HPDE6-E6E7 (cell line): ENCODE measurements around the gene RERE.
A peak's percentile ranks its signal among the peaks of the same experiment; 100 is the strongest.

ENCODE experiments used
- DNase-seq: peaks from one replicate; pipeline ENCODE4 v3.0.0; 2011; ENCODE audit warnings: missing footprints; ENCODE audit errors: extremely low spot score

Gene RERE

DNA sequence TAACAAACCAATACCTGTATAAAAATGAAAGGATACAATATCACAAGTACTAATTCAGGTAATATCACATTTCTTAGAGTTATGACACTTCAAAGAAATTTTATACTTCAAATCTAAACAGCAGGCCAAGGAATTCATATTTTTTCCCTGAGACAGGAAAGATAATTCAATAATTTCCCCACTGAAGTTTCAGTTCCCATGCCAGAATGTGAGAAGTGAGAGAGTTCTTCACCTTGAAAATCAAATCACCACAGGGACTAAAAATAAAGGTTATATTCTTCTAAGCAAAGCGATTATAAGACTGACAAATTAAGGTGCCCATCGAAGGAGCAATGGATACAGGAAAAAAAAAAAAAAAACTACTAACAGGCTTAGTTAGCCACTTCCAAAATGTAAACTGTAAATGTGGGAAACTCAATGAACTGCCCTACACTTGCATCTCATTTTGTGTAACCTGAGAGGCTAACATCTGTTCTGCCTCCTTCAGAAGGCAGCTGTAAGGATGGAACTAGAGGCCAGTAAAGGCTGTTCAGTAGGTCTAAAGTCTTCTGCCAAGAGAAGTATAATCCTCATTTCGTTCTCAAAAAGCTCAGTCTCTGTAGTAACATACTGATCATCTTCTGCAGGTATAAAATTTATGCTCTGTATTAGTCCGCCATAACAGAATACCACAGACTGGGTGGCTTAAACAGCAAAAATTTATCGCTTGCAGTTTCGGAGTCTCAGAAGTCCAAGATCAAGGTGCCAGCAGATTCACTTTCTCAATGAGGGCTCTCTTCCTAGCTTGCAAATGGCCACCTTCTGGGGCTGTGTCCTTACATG, 127.8 kb downstream of the RERE start:
- no peak for DNase-seq

DNA sequence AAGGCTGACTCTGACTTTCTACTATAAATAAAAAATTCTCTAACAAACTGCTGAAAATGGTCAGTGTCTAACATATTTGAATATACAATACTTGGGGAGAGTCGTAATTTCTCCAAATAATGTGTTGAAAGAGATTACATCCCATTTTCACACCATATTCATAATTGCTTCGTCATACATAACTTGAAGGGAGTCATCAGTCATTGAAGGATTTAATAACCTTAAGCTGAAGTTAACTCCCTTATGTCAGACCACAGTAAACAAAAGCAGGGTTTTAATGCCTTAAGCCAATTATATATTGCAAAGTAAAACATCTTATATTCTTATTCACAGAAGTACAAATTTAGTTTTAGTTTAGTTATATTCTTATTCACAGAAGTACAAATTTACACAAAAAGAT, 129.9 kb downstream of the RERE start:
- DNase-seq, result no peak

DNA sequence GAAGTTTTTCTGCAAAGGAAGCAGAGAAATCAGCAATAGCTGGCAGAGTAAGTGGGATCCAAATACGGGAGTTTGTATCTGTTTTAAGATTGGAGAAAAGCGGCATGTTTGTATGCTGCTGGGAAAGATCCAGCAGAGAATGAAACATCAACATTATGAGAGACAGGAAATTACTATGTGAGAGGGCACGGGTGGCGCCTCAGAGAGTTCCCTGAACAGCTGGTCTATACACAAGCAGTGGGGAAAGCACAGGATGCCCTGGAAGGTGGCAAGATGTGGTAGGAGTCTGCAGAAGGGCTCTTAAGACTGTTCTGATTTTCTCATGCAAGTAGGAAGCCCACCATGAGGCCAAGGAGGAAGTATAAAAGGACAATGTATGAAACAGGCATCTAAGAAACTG, 130.4 kb downstream of the RERE start:
- no peak for DNase-seq

DNA sequence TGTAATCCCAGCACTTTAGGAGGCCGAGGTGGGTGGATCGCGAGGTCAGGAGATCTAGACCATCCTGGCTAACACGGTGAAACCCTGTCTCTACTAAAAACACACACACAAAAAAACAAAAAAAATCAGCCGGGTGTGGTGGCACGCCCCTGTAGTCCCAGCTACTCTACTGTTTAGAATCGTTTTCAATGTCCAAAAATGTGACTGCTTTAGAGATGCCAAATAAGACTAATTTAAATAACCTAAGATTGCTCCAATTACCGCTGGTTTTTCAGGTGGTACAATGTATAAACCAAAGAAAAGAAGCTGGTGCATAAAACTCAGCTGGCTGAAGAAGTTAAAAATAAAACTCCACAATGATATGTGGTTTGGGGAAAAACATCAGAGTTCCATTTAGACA, 132.0 kb downstream of the RERE start:
- no peak for DNase-seq

DNA sequence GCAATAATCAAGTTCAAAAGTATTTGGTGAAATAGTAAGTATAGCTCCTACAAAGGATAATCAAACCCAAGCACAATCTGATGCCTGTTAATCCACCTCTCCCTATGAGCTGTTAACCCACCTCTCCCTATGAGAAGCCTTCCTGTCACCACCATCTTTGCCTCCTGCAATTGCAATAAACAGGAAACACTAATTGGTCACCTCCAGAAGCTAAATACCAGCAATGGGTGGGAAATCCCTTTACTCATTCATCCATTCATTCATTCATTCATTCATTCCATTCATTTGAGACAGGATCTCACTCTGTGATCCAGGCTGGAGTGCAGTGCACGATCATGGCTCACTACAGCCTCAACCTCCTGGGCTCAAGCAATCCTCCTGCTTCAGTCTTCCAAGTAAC, 132.8 kb downstream of the RERE start:
- DNase-seq, result no peak

DNA sequence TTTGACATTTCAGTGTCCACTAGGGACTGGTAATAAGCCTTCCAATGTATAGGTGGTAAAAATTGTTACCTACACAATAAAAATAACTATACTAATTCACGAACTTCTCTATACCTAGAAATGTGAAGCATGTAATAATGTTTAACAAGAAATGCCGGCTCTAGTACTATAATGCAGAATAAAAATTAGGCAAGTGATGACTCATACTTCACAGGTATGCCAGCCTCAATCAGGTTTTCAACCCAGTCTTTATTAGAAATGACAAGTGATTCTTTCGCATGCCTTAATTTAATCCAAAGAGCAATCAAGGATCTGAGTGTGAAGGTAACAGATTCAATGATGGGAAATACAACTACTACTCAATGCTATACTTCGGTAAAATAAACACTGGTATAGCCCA, 134.9 kb downstream of the RERE start:
- DNase-seq, result no peak

DNA sequence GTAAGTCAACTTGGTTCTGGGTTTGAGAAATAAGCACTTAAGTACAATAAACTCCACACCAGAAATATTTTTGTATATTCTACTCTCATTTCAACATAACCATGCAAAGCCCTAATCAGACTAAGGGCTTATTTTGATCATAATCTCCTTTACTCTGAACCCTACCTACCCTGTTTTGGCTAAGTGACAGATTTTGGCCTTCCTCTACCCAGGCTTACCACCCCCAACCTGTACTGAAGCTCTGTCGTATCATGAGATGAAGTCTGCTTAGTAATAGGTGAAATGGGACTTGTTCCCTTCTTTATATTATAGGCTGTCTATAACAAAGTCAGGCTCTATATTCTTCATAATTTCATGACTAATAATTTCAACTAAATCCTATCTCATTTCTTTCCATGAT, 135.5 kb downstream of the RERE start:
- no peak for DNase-seq

DNA sequence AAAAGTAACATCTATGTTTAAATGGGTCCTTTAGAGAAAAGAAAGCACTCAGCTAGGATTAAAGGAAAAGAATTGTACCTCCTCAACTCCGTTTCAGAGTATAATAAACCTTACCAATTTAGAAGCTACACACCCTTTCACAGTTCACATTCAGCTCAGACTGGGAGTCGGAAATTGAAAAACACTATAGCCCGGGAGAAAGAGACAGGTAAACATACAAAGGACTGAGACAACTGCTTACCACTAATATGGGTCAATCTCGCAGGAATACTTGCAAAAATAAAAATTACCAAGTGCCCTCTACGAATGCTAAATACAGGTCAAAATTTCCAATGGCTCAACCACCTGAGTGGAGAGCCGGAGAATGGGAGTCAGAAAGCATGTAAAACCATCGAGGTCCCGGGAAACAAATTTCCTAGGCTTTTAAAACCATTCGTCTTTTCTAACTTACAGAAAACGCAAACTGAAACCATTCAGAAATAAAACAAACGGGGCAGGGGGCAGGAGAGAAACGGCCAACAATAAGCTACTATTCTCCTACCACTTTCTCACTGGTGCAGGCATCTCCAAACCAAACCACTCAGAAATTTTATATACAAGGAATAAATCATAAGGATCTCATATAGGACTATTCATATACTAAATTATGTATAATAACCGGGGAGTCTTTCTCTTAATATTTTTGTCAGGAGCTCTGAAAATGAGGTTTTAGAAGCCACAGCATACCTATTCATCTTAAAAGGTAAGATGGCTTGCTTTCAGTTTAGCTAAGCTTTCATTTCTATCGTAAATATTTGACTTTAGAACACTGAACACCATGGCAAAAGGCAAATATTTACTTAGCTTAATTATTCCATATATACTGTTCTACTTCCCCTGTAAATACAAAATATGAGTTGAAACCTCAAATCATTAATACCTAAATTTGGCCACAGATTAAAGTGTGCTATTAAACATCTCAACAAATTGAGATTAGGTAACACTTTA, 136.5 kb downstream of the RERE start:
- DNase-seq, result no peak

DNA sequence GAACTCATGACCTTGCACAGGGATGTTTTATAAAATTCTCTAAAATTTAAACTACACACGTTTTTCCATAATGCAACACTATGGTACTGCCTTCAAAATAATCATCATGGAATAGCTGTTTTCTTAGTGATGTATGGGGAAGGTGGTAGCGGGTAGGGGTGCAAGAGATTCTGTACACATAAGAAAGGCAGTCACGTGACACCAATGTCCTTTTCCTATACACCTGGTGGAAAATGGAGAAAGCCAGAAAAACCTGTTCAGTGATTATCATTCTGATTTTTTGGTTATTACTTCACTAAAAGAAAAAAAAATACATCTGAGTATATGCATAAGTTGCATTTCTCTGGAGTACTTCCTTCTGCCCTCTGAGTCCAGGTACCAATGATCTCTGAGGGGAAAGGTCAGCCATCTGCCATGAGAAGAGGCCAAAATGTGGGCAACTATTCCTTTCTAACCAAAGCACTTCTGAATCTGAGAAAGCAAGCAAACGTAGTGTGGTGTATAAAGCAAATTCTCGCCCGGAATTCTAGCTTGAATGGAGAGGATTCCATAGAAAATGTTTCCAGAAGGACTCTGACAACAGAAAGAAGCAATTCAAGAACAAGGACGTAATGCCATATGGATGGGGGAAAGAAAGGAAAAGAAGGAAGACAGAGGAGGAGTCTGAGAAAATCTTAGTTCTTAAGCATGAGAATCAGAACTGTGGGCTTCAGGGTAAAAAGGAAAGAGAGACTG, 137.3 kb downstream of the RERE start:
- DNase-seq, result no peak

DNA sequence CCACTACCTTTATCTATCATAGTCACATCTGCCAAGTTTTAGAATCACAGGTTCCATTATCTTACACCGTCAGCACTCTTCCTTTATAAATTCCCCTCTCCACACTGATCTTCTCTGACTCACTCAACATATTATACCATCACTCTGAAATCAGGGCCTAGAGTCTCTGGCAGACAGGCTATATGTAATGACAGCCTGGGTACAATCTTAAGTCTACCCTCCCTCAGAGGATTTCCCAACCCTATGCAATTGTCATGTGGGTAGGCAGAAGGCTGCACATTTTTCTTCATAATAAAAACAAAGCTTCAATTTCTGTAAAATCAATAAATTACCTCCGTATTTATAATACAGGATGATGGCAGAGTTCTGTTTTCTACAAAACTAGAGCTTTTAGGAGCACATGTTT, 138.0 kb downstream of the RERE start:
- DNase-seq, result no peak

DNA sequence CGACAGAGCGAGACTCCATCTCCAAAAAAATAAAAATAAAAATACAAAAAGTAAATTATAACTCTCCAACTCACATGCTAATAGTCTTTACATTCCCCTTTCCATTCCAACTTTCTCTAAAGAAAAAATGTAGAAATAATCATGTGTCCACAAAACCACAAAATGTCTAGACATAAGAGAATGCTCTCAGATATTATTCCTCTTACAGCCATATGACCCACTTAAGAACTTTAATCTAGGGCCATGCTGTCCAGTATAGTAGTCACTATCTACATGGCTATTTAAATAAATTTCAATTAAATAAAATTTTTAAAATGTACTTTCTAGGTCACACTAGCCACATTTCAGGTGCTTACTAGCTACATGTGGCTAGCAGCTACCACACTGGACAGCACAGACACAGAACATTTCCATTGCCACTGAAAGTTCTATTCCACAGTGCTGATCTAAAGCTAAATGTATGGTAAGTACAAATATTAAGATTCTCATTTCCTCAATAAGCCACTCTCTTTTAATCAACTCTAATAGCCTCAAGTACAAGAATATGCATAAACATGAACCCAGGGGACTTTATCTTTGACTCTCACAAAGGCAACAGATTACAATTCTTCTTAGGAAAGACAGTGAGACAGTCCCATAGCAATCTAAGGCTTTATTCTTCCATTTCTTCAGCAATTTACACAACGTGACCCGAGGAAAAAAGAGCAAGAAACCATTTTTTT, 138.6 kb downstream of the RERE start:
- DNase-seq, result no peak

DNA sequence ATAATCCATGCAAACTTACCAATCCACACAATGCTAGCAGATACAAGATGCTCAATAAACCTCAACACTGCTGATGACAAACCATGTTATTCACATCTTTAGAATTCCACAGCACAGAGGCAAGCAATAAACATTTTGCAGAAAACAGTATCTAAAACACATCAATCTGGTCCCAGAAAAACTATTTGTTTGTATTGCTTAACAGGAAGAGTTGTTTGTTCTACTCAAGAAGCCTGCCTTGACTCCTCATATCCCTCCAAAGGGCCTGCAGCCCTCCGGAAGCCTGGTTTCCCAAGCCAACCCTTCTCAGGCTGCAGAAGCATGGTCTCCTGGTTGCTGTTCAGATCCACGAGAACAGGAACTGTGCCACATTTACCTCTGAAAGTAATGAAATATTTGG, 139.7 kb downstream of the RERE start:
- DNase-seq, result no peak

DNA sequence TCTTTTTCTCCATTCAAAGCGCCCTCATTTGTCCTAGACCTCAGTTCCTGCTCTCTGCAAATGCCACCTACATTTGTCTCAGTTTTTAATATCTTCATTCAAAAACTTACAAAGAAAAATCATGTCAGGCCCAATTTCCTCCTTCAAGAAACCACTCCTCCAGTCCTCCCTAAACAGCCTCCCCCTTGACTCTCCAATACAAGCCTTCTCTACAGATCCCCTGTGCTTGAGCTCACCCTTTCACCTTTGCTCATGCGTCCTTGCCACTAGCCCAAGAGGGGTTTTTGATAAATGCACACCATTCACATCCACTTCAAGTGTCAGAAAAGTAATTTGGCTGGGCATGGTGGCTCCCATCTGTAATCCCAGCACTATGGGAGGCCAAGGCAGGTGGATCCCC, 140.6 kb downstream of the RERE start:
- DNase-seq, result no peak

DNA sequence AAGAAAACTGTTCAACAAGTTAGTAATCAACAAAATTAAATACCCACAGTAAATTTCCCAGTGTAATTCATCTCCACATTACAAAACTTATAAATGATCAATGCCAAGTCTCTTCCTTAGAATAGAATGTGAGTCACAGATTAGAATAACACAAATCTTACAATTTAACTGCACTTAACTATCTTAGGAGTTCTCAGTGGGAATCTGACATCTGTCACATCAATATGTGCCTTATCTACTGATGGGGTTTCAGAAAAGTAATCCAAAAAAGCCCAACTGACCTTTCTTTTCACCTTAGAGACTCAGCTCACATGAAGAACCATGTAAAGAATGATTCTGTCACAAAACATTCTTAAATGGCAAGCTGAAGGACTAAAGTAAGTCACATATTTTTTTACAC, 141.4 kb downstream of the RERE start:
- no peak for DNase-seq

DNA sequence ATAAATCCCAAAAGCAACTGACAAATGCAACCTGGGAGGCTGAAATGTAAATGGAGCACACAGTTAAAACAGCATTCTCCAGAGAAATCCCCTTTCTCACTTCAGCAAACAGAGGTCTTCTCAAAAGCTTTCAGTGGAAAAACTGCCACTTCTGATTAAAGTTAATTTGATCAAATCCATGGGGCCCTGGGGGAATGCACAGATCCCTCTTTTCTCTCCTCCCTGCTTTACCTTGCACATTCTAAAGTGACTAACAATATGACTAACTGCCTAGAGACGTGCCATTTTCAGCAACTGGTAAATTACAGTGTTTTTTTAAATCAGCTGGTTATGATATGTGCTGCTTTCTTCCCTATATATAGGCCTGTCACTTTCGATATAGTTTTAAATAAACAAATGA, 142.5 kb downstream of the RERE start:
- DNase-seq, result peak; percentile 35

DNA sequence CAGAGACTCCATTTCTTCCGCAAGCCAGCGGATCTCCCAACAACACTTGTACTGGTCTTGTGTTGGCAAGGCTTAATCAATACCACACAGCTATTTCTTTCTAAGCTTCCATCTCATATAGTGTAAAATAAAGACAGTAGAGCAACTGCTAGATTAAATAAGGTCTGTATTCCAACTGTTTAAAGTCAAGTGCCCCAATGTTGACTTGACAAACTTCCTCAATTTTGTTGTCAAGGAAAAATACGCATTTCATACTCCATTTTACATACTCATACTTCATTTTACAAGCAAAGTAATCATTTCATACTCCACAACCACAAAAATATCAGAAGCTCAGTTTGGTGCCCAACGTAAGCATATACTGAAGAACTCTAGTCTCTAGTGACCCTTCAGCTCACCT, 143.0 kb downstream of the RERE start:
- no peak for DNase-seq

DNA sequence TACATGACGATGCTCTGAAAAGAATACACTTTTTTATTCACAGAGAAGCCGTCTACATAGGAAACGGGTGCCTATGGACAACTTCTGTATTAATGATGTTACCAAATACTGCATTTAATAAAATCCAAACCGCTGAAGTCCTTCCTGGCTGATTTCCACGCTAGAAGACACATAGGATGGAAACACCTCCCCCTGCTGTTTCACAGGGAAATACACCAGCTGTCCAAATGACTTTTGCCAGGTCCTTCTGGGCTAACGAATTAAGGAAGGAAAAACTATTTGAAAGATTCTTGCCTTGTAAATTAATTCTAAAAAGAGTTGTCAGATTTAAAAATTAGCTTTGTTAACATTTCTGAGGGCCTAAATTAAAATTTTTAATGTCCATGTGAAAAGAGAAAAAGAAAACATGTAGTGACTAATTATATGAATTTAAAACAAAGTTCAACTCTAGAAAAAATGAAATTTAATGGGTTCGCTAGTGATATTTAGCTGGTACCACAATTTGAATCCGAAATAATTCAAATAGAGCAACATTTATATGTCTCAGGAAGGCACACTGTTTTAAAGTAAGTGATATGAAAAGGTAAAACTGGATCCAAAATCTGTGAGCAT, 146.0 kb downstream of the RERE start:
- DNase-seq, result peak; percentile 51

DNA sequence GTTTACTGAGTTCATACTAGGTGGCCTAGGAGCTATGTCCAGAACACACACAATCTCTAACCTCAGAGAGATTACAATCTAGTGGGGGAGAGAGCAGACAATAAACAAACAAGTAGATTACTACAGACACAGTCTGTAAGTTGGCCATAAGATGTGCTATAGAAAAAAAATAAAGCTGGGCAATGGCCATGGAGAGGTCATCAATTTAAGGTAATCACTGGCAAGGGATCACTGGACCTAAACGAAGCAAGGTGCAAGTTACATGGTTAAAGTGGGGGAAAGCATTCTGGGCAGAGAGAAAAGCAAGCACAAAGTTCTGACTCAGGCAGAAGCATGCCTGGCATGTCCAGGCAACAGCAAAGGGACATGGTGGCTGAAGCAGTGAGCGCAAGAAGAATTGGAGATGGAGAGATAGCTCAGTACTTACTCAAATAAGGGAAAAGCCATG, 147.0 kb downstream of the RERE start:
- no peak for DNase-seq

DNA sequence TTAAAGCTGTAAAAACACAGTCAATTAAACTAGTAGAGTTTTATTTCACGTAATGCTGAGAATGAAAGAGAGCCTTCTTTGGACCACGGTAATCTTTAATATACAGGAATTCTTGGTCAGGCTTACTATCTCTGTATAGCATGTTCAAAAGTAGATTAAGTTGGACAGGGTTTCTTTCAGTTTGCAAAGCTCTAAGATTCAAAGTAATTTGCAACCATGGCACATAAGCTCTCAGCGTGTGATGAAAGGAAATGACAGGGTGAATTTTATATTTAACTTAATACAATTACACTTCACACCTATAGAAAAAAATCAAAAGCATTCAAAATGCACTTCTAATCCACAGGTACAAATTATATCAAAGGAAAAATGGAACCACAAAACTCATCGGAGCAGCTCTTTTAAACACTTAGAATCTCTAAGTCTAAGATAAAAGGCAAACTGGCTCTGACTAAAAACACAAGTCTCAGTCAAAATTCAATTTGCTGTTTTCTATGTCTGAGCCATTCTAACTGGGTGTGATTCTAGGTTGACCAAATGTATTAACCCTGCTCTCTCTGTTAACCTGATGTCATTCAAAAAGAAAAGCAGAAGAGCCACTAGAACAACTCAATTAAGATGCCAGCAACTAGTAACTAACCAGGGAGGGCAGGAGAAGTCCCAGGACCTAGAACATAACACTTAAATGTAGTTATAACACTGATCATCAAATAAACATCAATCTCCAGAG, 147.7 kb downstream of the RERE start:
- DNase-seq, result no peak

DNA sequence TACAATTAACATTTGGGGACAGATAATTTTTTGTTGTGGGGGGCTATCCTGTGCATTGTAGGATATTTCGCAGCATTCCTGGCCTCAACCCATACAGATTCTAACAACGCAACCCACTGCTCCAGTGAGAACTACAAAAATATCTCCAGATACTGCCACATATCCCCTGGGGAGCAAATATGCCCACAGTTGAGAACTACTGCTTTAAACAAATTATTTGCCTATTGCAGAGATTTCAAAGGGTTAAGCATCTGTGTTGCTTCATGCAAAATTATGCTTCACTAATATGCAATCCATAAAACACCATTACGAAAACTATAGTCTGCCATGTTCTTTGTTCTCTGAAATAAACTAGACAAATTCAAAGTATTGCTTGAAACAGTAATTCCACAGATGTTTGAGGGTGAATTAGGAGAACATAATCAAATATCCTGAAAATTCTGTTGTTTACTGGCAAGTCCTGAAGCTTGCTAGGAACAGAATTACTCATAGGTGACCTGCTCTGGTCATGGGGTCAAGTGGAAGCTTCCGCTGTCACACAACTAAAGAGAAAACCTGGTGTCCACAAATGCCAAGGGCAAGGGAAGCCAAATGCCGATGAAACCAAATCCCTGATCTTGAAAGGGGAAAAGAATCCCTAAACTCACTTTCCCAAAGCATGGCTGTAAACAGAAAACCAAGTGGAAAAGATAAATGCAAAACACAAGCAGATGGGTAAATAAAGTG, 149.4 kb downstream of the RERE start:
- DNase-seq, result no peak
